ENCODE results near the gene SNX15. TPM values are rescaled to one million over a fixed set of nuclear protein-coding genes. Genes with fewer than 3 reads are reported as not detected.
A peak's percentile ranks its signal among the peaks of the same experiment; 100 is the strongest.

The SNX15 gene
- polyA plus RNA-seq, 4 donors = 23.2 to 46.6 (median 31.0) TPM

GRCh38 chr11:65053827-65054508 is 26.7 kb downstream of the SNX15 start:
- DNase-seq (peak; percentile 63), FAIRE-seq (no peak)
- WGBS, 3 donors = 4 to 22% (median 6%) methylated on average over 8 of the region's 8 CpGs

GRCh38 chr11:65055538-65055937 is 28.3 kb downstream of the SNX15 start:
- peaks cover 0 to 31% (median 1%) of the 10 kb centered on the region in 3 donors for H3K4me1 ChIP-seq (ENCODE audit: control insufficient read depth in 3 of 3, insufficient read depth in 2 of 3, low read depth in 1 of 3, low read length in 2 of 3)
- no peaks in the 10 kb centered on the region for H3K9me3 ChIP-seq (ENCODE audit: control insufficient read depth in 2 of 2, insufficient read depth in 1 of 2, low read depth in 1 of 2, low read length in 1 of 2)
- 76 to 89% (median 82%) methylated on average over 1 of the region's 1 CpG for WGBS, 3 donors
- H3K27me3 ChIP-seq (ENCODE audit: control insufficient read depth in 3 of 3, insufficient read depth in 3 of 3, low read length in 3 of 3) = no peaks in the 10 kb centered on the region
- H3K36me3 ChIP-seq (ENCODE audit: control insufficient read depth in 3 of 3, insufficient read depth in 2 of 3, low read depth in 1 of 3, low read length in 3 of 3) = no peaks in the 10 kb centered on the region
- FAIRE-seq (no peak), DNase-seq (no peak)
- H3K27ac ChIP-seq (ENCODE audit: low read depth in 1 of 3, low read length in 2 of 3) = no peak overlapping the region
- H3K4me3 ChIP-seq (ENCODE audit: low read depth in 1 of 3, low read length in 3 of 3) = no peak overlapping the region

More at GRCh38 chr11:65053827-65054508, 26.7 kb downstream of the SNX15 start:
- peaks cover 0 to 28% (median 1%) of the 10 kb centered on the region in 3 donors for H3K4me1 ChIP-seq (ENCODE audit: control insufficient read depth in 3 of 3, insufficient read depth in 2 of 3, low read depth in 1 of 3, low read length in 2 of 3)
- H3K27ac ChIP-seq (ENCODE audit: low read depth in 1 of 3, low read length in 2 of 3) = no peak overlapping the region
- H3K4me3 ChIP-seq (ENCODE audit: low read depth in 1 of 3, low read length in 3 of 3) = no peak overlapping the region
- no peaks in the 10 kb centered on the region for H3K9me3 ChIP-seq (ENCODE audit: control insufficient read depth in 2 of 2, insufficient read depth in 1 of 2, low read depth in 1 of 2, low read length in 1 of 2)
- no peaks in the 10 kb centered on the region for H3K36me3 ChIP-seq (ENCODE audit: control insufficient read depth in 3 of 3, insufficient read depth in 2 of 3, low read depth in 1 of 3, low read length in 3 of 3)
- no peaks in the 10 kb centered on the region for H3K27me3 ChIP-seq (ENCODE audit: control insufficient read depth in 3 of 3, insufficient read depth in 3 of 3, low read length in 3 of 3)

DNA sequence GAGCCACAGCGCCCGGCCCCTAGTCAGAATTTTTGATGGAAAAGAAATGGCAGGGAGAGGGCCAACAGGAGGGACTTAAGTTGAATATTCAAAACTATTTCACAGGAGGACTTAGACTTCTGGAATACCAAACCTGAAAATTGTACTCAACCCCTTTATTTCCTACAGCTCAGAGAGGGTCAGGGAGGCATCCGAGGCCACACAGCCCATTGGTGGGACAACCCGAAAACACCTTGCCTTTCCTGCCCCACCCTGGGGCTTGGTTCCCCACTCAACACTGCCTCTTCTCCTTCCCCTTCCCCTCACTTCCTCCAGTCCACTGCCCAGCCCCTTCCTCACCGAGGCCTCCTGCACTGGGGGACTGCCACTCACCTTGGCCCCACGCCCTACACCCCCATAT is 29.8 kb downstream of the SNX15 start:
- H3K27me3 ChIP-seq (ENCODE audit: control insufficient read depth in 3 of 3, insufficient read depth in 3 of 3, low read length in 3 of 3) = no peaks in the 10 kb centered on the region
- no peak overlapping the region for H3K27ac ChIP-seq (ENCODE audit: low read depth in 1 of 3, low read length in 2 of 3)
- H3K4me1 ChIP-seq (ENCODE audit: control insufficient read depth in 3 of 3, insufficient read depth in 2 of 3, low read depth in 1 of 3, low read length in 2 of 3) = peaks cover 0 to 31% (median 1%) of the 10 kb centered on the region in 3 donors
- peak overlapping the region in 1 of 3 donors; percentile 67 for H3K4me3 ChIP-seq (ENCODE audit: low read depth in 1 of 3, low read length in 3 of 3)
- FAIRE-seq = no peak
- H3K36me3 ChIP-seq (ENCODE audit: control insufficient read depth in 3 of 3, insufficient read depth in 2 of 3, low read depth in 1 of 3, low read length in 3 of 3) = peaks cover 0 to 3% (median 0%) of the 10 kb centered on the region in 3 donors
- WGBS, 3 donors = 90 to 96% (median 91%) methylated on average over 6 of the region's 6 CpGs
- peaks cover 0 to 4% of the 10 kb centered on the region in 2 donors for H3K9me3 ChIP-seq (ENCODE audit: control insufficient read depth in 2 of 2, insufficient read depth in 1 of 2, low read depth in 1 of 2, low read length in 1 of 2)
- no peak for DNase-seq

GRCh38 chr11:65057526-65057925 is 30.3 kb downstream of the SNX15 start:
- Histone ChIP-seq H3K4me3 (ENCODE audit: low read depth in 1 of 3, low read length in 3 of 3) (peak overlapping the region in 1 of 3 donors; percentile 67), H3K4me1 (ENCODE audit: control insufficient read depth in 3 of 3, insufficient read depth in 2 of 3, low read depth in 1 of 3, low read length in 2 of 3) (peaks cover 0 to 31% (median 1%) of the 10 kb centered on the region in 3 donors), H3K9me3 (ENCODE audit: control insufficient read depth in 2 of 2, insufficient read depth in 1 of 2, low read depth in 1 of 2, low read length in 1 of 2) (peaks cover 0 to 4% of the 10 kb centered on the region in 2 donors), H3K36me3 (ENCODE audit: control insufficient read depth in 3 of 3, insufficient read depth in 2 of 3, low read depth in 1 of 3, low read length in 3 of 3) (peaks cover 0 to 3% (median 0%) of the 10 kb centered on the region in 3 donors), H3K27ac (ENCODE audit: low read depth in 1 of 3, low read length in 2 of 3) (no peak overlapping the region), H3K27me3 (ENCODE audit: control insufficient read depth in 3 of 3, insufficient read depth in 3 of 3, low read length in 3 of 3) (no peaks in the 10 kb centered on the region)
- DNase-seq = no peak
- 92 to 93% (median 92%) methylated on average over 7 of the region's 7 CpGs for WGBS, 3 donors
- FAIRE-seq = no peak

DNA sequence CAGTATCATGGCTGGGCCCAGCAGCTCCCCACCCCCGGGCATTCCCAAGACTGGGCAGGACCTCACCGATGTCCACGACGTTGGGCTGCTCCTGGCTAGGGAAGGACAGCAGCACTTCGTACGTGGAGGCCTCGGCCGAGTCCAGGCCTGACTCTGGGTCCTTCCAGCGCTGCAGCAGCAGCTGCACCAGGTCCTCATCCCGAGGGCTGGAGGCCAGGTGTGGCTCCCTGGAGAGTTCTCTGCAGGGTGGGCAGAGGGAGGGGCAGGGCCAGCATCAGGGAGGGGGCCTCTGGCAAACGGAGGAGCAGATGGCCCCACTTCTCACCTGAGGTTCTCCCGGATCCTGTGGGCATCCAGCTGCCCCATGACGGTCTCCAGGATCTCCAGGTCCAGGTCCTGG is 30.8 kb downstream of the SNX15 start:
- FAIRE-seq (no peak), DNase-seq (no peak)
- Histone ChIP-seq H3K27ac (ENCODE audit: low read depth in 1 of 3, low read length in 2 of 3) (peak overlapping the region in 1 of 3 donors; percentile 48), H3K4me1 (ENCODE audit: control insufficient read depth in 3 of 3, insufficient read depth in 2 of 3, low read depth in 1 of 3, low read length in 2 of 3) (peaks cover 0 to 31% (median 1%) of the 10 kb centered on the region in 3 donors), H3K27me3 (ENCODE audit: control insufficient read depth in 3 of 3, insufficient read depth in 3 of 3, low read length in 3 of 3) (no peaks in the 10 kb centered on the region), H3K4me3 (ENCODE audit: low read depth in 1 of 3, low read length in 3 of 3) (peak overlapping the region in 1 of 3 donors; percentile 67), H3K9me3 (ENCODE audit: control insufficient read depth in 2 of 2, insufficient read depth in 1 of 2, low read depth in 1 of 2, low read length in 1 of 2) (peaks cover 0 to 4% of the 10 kb centered on the region in 2 donors), H3K36me3 (ENCODE audit: control insufficient read depth in 3 of 3, insufficient read depth in 2 of 3, low read depth in 1 of 3, low read length in 3 of 3) (peaks cover 0 to 3% (median 0%) of the 10 kb centered on the region in 3 donors)
- 19 to 62% (median 50%) methylated on average over 12 to 13 of the region's 13 CpGs for whole genome bisulfite sequencing, 3 donors

GRCh38 chr11:65058419-65059054 is 31.3 kb downstream of the SNX15 start, which contains the start of gene NAALADL1:
Gene NAALADL1 (minus strand): TSS chr11:65058553. CDS start chr11:65058521, 32 bp downstream.
- 24 to 68% (median 53%) methylated on average over 8 of the region's 8 CpGs for WGBS, 3 donors
- peak within 1 kb of the TSS in 1 of 3 donors; percentile 48 for H3K27ac ChIP-seq (ENCODE audit: low read depth in 1 of 3, low read length in 2 of 3)
- peak; percentile 45 to 87 for DNase-seq
- H3K36me3 ChIP-seq (ENCODE audit: control insufficient read depth in 3 of 3, insufficient read depth in 2 of 3, low read depth in 1 of 3, low read length in 3 of 3) = peaks cover 0 to 3% (median 0%) of the 10 kb centered on the region in 3 donors
- H3K4me3 ChIP-seq (ENCODE audit: low read depth in 1 of 3, low read length in 3 of 3) = peak within 1 kb of the TSS in 1 of 3 donors; percentile 67
- no peaks in the 10 kb centered on the region for H3K27me3 ChIP-seq (ENCODE audit: control insufficient read depth in 3 of 3, insufficient read depth in 3 of 3, low read length in 3 of 3)
- FAIRE-seq = no peak
- peaks cover 0 to 4% of the 10 kb centered on the region in 2 donors for H3K9me3 ChIP-seq (ENCODE audit: control insufficient read depth in 2 of 2, insufficient read depth in 1 of 2, low read depth in 1 of 2, low read length in 1 of 2)
- peaks cover 0 to 28% (median 1%) of the 10 kb centered on the region in 3 donors for H3K4me1 ChIP-seq (ENCODE audit: control insufficient read depth in 3 of 3, insufficient read depth in 2 of 3, low read depth in 1 of 3, low read length in 2 of 3)

- Histone ChIP-seq H3K4me1 (ENCODE audit: control insufficient read depth in 3 of 3, insufficient read depth in 2 of 3, low read depth in 1 of 3, low read length in 2 of 3) (peaks cover 0 to 21% (median 1%) of the 10 kb centered on the region in 3 donors), H3K9me3 (ENCODE audit: control insufficient read depth in 2 of 2, insufficient read depth in 1 of 2, low read depth in 1 of 2, low read length in 1 of 2) (peaks cover 0 to 4% of the 10 kb centered on the region in 2 donors), H3K27ac (ENCODE audit: low read depth in 1 of 3, low read length in 2 of 3) (no peak overlapping the region), H3K36me3 (ENCODE audit: control insufficient read depth in 3 of 3, insufficient read depth in 2 of 3, low read depth in 1 of 3, low read length in 3 of 3) (peaks cover 0 to 3% (median 0%) of the 10 kb centered on the region in 3 donors), H3K4me3 (ENCODE audit: low read depth in 1 of 3, low read length in 3 of 3) (no peak overlapping the region), H3K27me3 (ENCODE audit: control insufficient read depth in 3 of 3, insufficient read depth in 3 of 3, low read length in 3 of 3) (no peaks in the 10 kb centered on the region)
- WGBS, 3 donors = 61 to 89% (median 68%) methylated on average over 3 of the region's 3 CpGs
- DNase-seq (no peak), FAIRE-seq (no peak)
Measured at GRCh38 chr11:65059523-65059922, 32.3 kb downstream of the SNX15 start.

- peak; percentile 46 to 87 for DNase-seq
- no peaks in the 10 kb centered on the region for H3K27me3 ChIP-seq (ENCODE audit: control insufficient read depth in 3 of 3, insufficient read depth in 3 of 3, low read length in 3 of 3)
- H3K9me3 ChIP-seq (ENCODE audit: control insufficient read depth in 2 of 2, insufficient read depth in 1 of 2, low read depth in 1 of 2, low read length in 1 of 2) = peaks cover 0 to 4% of the 10 kb centered on the region in 2 donors
- H3K4me3 ChIP-seq (ENCODE audit: low read depth in 1 of 3, low read length in 3 of 3) = no peak overlapping the region
- H3K27ac ChIP-seq (ENCODE audit: low read depth in 1 of 3, low read length in 2 of 3) = peak overlapping the region in 1 of 3 donors; percentile 74
- peaks cover 0 to 19% (median 0%) of the 10 kb centered on the region in 3 donors for H3K4me1 ChIP-seq (ENCODE audit: control insufficient read depth in 3 of 3, insufficient read depth in 2 of 3, low read depth in 1 of 3, low read length in 2 of 3)
- FAIRE-seq = no peak
- H3K36me3 ChIP-seq (ENCODE audit: control insufficient read depth in 3 of 3, insufficient read depth in 2 of 3, low read depth in 1 of 3, low read length in 3 of 3) = peaks cover 0 to 3% (median 0%) of the 10 kb centered on the region in 3 donors
- WGBS, 3 donors = 44 to 56% (median 46%) methylated on average over 10 of the region's 10 CpGs
Measured at GRCh38 chr11:65059959-65060824, 33.0 kb downstream of the SNX15 start.
